Renal pelvis (tissue), 12 donors: ENCODE measurements around the gene BRINP3. TPM values are rescaled to one million over a fixed set of nuclear protein-coding genes. Genes with fewer than 3 reads are reported as not detected.
"Not testable (repeated sequence)": the region's sequence is repeated elsewhere in the genome, so short reads cannot be mapped to it uniquely, and the experiment has no call there.

ENCODE experiments used
- DNase-seq: peaks from one replicate; pipeline ENCODE4 v3.0.0-alpha.2; 2013
- long read RNA-seq, 16 experiments: transcript quantifications; one replicate each; lab custom pipeline, GENCODE V29; 2026
- polyA plus RNA-seq, 3 donors: library from polyadenylated mRNA; unstranded; fragments of 120-200 nt; gene quantifications; one replicate each; pipeline ENCODE4 v1.2.1, GENCODE V29; 2013; ENCODE audit not compliant: insufficient read length in 3 of 3

BRINP3 gene
- polyA plus RNA-seq, result 1 to 10 TPM; 3.9 to 6.4 (median 4.2) TPM
- long read RNA-seq, donor 1, result 0 reads
- long read RNA-seq, donor 2, result 0 reads
- long read RNA-seq, donor 3, result 0 reads
- long read RNA-seq, donor 4, result 0 reads
- long read RNA-seq, donor 5, result 0 reads
- long read RNA-seq, donor 6, result 0 reads
- long read RNA-seq, donor 7, result 0 reads
- long read RNA-seq, donor 8, result 0 reads
- long read RNA-seq, donor 9, result 0 reads
- long read RNA-seq, donor 10, result 0 reads
- long read RNA-seq, donor 11, result 0 reads
- long read RNA-seq, donor 12, result 0 reads
- long read RNA-seq, donor 13, result 0 reads
- long read RNA-seq, donor 14, result 0 reads
- long read RNA-seq, donor 15, result 0 reads
- long read RNA-seq, donor 16, result 0 reads

GRCh38 chr1:190477762-190478148 is at the start of gene BRINP3:
TSS of gene BRINP3 (minus strand) at chr1:190477864.
- DNase-seq, result no peak

- DNase-seq, result no peak
Measured at GRCh38 chr1:190511554-190511953, 33.9 kb upstream of the BRINP3 start.

- no peak for DNase-seq
Measured at GRCh38 chr1:190507357-190507756, 29.7 kb upstream of the BRINP3 start.

GRCh38 chr1:190504539-190504938 is 26.9 kb upstream of the BRINP3 start:
- DNase-seq, result not testable (repeated sequence)

- no peak for DNase-seq
Measured at GRCh38 chr1:190497565-190497964, 19.9 kb upstream of the BRINP3 start.

GRCh38 chr1:190494451-190494850 is 16.8 kb upstream of the BRINP3 start:
- no peak for DNase-seq

- DNase-seq, result no peak
Measured at GRCh38 chr1:190491404-190491803, 13.7 kb upstream of the BRINP3 start.

GRCh38 chr1:190484045-190484444 is 6.4 kb upstream of the BRINP3 start:
- no peak for DNase-seq

GRCh38 chr1:190480231-190480630 is 2.6 kb upstream of the BRINP3 start:
- DNase-seq, result no peak

GRCh38 chr1:190479516-190479915 is 1.9 kb upstream of the BRINP3 start:
- DNase-seq, result no peak

- DNase-seq, result peak; percentile 10
Measured at GRCh38 chr1:190479050-190479397, 1.4 kb upstream of the BRINP3 start.

GRCh38 chr1:190478149-190479049 is 735 bp upstream of the BRINP3 start:
- DNase-seq, result peak; percentile 22

- no peak for DNase-seq
Measured at GRCh38 chr1:190476806-190477205, 858 bp downstream of the BRINP3 start.

- DNase-seq, result no peak
Measured at GRCh38 chr1:190476321-190476720, 1.3 kb downstream of the BRINP3 start.

GRCh38 chr1:190475421-190476141 is 2.1 kb downstream of the BRINP3 start:
- DNase-seq, result peak; percentile 10

GRCh38 chr1:190474650-190475211 is 2.9 kb downstream of the BRINP3 start:
- DNase-seq, result peak; percentile 4

GRCh38 chr1:190474010-190474409 is 3.7 kb downstream of the BRINP3 start:
- DNase-seq, result no peak

GRCh38 chr1:190472494-190472893 is 5.2 kb downstream of the BRINP3 start:
- no peak for DNase-seq

GRCh38 chr1:190472042-190472441 is 5.6 kb downstream of the BRINP3 start:
- no peak for DNase-seq

GRCh38 chr1:190464690-190465089 is 13.0 kb downstream of the BRINP3 start:
- DNase-seq, result no peak

- no peak for DNase-seq
Measured at GRCh38 chr1:190456129-190456528, 21.5 kb downstream of the BRINP3 start.

- no peak for DNase-seq
Measured at GRCh38 chr1:190455631-190456030, 22.0 kb downstream of the BRINP3 start.
